ENCODE measurements around the gene SERTAD3. TPM values are rescaled to one million over a fixed set of nuclear protein-coding genes. Genes with fewer than 3 reads are reported as not detected.

The SERTAD3 gene
- total RNA-seq (2014; rRNA removed; shearing (Covaris generic)): 4.0 and 5.6 TPM in 2 replicates

GRCh38 chr19:40444000-40444824 is at the start of gene SERTAD3:
TSS of gene SERTAD3 (minus strand) at chr19:40444335. CDS start at chr19:40442080, 2,255 bp downstream.

GRCh38 chr19:40466985-40467734 is 23.0 kb upstream of the SERTAD3 start, which contains the start of gene SPTBN4:
TSS of gene SPTBN4 (plus strand) at chr19:40467001. CDS start at chr19:40472622, 5,621 bp downstream.

GRCh38 chr19:40465557-40466218 is 21.6 kb upstream of the SERTAD3 start, which contains the start of gene BLVRB:
TSS of gene BLVRB (minus strand) at chr19:40465745. CDS start at chr19:40465688, 57 bp downstream.

GRCh38 chr19:40425450-40426287 is 18.5 kb downstream of the SERTAD3 start, which contains the start of gene SERTAD1:
TSS of gene SERTAD1 (minus strand) at chr19:40425992. CDS start at chr19:40423546, 2,446 bp downstream.

GRCh38 chr19:40413291-40413845 is 30.8 kb downstream of the SERTAD3 start, which contains the start of gene PRX:
TSS of gene PRX (minus strand) at chr19:40413378. CDS start at chr19:40407932, 5,446 bp downstream.

Small RNAs within 50 kb of the gene (small RNA-seq; reads per million reads assigned to genes)
- gene RF00017: not detected

Other genes with a start within 250 kb of the SERTAD3 start
- 0.27 and 0.72 TPM in 2 replicates for gene TTC9B, start 226.0 kb downstream of the SERTAD3 start, total RNA-seq (2014; rRNA removed; shearing (Covaris generic))
- gene CCNP, start 217.6 kb downstream of the SERTAD3 start, total RNA-seq (2014; rRNA removed; shearing (Covaris generic)): not detected in 2 replicates
- 99.1 and 100 TPM in 2 replicates for gene AKT2, start 159.0 kb downstream of the SERTAD3 start, total RNA-seq (2014; rRNA removed; shearing (Covaris generic))
- gene C19orf47, start 95.9 kb downstream of the SERTAD3 start, total RNA-seq (2014; rRNA removed; shearing (Covaris generic)): 15.9 and 19.0 TPM in 2 replicates
- gene PLD3, start 95.6 kb downstream of the SERTAD3 start, total RNA-seq (2014; rRNA removed; shearing (Covaris generic)): 127 and 131 TPM in 2 replicates
- gene HIPK4, start 54.2 kb downstream of the SERTAD3 start, total RNA-seq (2014; rRNA removed; shearing (Covaris generic)): 0.19 TPM in 1 of 2 replicates, not detected in the other
- gene PRX, start 31.0 kb downstream of the SERTAD3 start, total RNA-seq (2014; rRNA removed; shearing (Covaris generic)): 1.2 and 1.7 TPM in 2 replicates
- gene SERTAD1, start 18.3 kb downstream of the SERTAD3 start, total RNA-seq (2014; rRNA removed; shearing (Covaris generic)): 23.8 and 25.6 TPM in 2 replicates
- 41.0 and 52.6 TPM in 2 replicates for gene BLVRB, start 21.4 kb upstream of the SERTAD3 start, total RNA-seq (2014; rRNA removed; shearing (Covaris generic))
- gene SPTBN4, start 22.7 kb upstream of the SERTAD3 start, total RNA-seq (2014; rRNA removed; shearing (Covaris generic)): 0.27 and 0.75 TPM in 2 replicates
- gene SHKBP1, start 132.5 kb upstream of the SERTAD3 start, total RNA-seq (2014; rRNA removed; shearing (Covaris generic)): 23.2 and 32.5 TPM in 2 replicates
- gene LTBP4, start 157.0 kb upstream of the SERTAD3 start, total RNA-seq (2014; rRNA removed; shearing (Covaris generic)): 50.1 and 53.4 TPM in 2 replicates
- gene NUMBL, start 246.3 kb upstream of the SERTAD3 start, total RNA-seq (2014; rRNA removed; shearing (Covaris generic)): 12.5 and 14.4 TPM in 2 replicates

Data from A375 (cell line).